Smooth muscle cell (in vitro differentiated cells): ENCODE data around the gene PCP4L1. TPM values are rescaled to one million over a fixed set of nuclear protein-coding genes. Genes with fewer than 3 reads are reported as not detected.

ENCODE experiments used
- DNase-seq: peaks from one replicate; lab custom pipeline; 2025; ENCODE audit not compliant: unreplicated experiment; lab: John Stamatoyannopoulos, UW
- H2AFZ ChIP-seq: fragments of 200-600 bp; sonication (generic); 2 replicates; pipeline ENCODE4 v1.6.0; 2016; ENCODE audit warnings: antibody characterized with exemption, low read depth, mild to moderate bottlenecking
- H3F3A ChIP-seq: fragments of 200-600 bp; sonication (generic); 2 replicates; pipeline ENCODE4 v1.6.0; 2017; ENCODE audit warnings: antibody characterized with exemption, low read depth
- H3K27ac ChIP-seq: fragments of 200-600 bp; sonication (generic); 2 replicates; pipeline ENCODE4 v1.5.1; 2016; ENCODE audit warnings: low read depth, mild to moderate bottlenecking
- H3K27me3 ChIP-seq: fragments of 200-600 bp; sonication (generic); 2 replicates; pipeline ENCODE4 v1.6.1; 2016; ENCODE audit warnings: low read depth, mild to moderate bottlenecking
- H3K36me3 ChIP-seq: fragments of 200-600 bp; sonication (generic); 2 replicates; pipeline ENCODE4 v1.5.1; 2016; ENCODE audit warnings: low read depth
- H3K4me1 ChIP-seq: fragments of 200-600 bp; sonication (generic); 2 replicates; pipeline ENCODE4 v1.5.1; 2016; ENCODE audit warnings: low read depth
- H3K4me2 ChIP-seq: fragments of 200-600 bp; sonication (generic); 2 replicates; pipeline ENCODE4 v1.6.0; 2016; ENCODE audit warnings: mild to moderate bottlenecking
- H3K4me3 ChIP-seq: fragments of 200-600 bp; sonication (generic); 2 replicates; pipeline ENCODE4 v1.5.1; 2016; ENCODE audit warnings: mild to moderate bottlenecking
- H3K79me2 ChIP-seq: fragments of 200-600 bp; sonication (generic); 2 replicates; pipeline ENCODE4 v1.6.0; 2016; ENCODE audit warnings: low read depth, mild to moderate bottlenecking
- H3K9ac ChIP-seq: fragments of 200-600 bp; sonication (generic); 2 replicates; pipeline ENCODE4 v1.6.0; 2016; ENCODE audit warnings: low read depth
- H3K9me3 ChIP-seq: fragments of 200-600 bp; sonication (generic); replicated peaks from 2 replicates; pipeline ENCODE4 v1.5.1; 2016; ENCODE audit warnings: low read depth
- H4K20me1 ChIP-seq: fragments of 200-600 bp; sonication (generic); 2 replicates; pipeline ENCODE4 v1.6.0; 2016; ENCODE audit warnings: low read depth
- WGBS: methylation state at CpG from one replicate; pipeline ENCODE4 v1.1.7; 2016; ENCODE audit warnings: low lambda C conversion rate; 5-methylcytosine and 5-hydroxymethylcytosine counted together
- polyA plus RNA-seq: library from polyadenylated mRNA; unstranded; fragments of >200 nt; fragmentation: Nextera tagmentation; extraction: Ambion mirVana; gene quantifications from 2 replicates; pipeline ENCODE4 v1.2.1, GENCODE V29; 2016
- total RNA-seq: library from RNA; depleted of rRNA; stranded (reverse); fragments of >200 nt; gene quantifications from 2 replicates; pipeline ENCODE4 v1.2.3, GENCODE V29; 2014
- TF ChIP-seq, protein P1 (sequence below): fragments of 200-600 bp; sonication (generic); IDR thresholded peaks from 2 replicates; pipeline ENCODE4 v1.5.1; 2017; ENCODE audit warnings: borderline replicate concordance, mild to moderate bottlenecking, antibody characterized with exemption; ENCODE audit not compliant: insufficient read depth, poor library complexity, severe bottlenecking

The PCP4L1 gene
- total RNA-seq (0.09 and 0.13 TPM in 2 replicates), polyA plus RNA-seq (0.28 TPM in 1 of 2 replicates, not detected in the other)

DNA sequence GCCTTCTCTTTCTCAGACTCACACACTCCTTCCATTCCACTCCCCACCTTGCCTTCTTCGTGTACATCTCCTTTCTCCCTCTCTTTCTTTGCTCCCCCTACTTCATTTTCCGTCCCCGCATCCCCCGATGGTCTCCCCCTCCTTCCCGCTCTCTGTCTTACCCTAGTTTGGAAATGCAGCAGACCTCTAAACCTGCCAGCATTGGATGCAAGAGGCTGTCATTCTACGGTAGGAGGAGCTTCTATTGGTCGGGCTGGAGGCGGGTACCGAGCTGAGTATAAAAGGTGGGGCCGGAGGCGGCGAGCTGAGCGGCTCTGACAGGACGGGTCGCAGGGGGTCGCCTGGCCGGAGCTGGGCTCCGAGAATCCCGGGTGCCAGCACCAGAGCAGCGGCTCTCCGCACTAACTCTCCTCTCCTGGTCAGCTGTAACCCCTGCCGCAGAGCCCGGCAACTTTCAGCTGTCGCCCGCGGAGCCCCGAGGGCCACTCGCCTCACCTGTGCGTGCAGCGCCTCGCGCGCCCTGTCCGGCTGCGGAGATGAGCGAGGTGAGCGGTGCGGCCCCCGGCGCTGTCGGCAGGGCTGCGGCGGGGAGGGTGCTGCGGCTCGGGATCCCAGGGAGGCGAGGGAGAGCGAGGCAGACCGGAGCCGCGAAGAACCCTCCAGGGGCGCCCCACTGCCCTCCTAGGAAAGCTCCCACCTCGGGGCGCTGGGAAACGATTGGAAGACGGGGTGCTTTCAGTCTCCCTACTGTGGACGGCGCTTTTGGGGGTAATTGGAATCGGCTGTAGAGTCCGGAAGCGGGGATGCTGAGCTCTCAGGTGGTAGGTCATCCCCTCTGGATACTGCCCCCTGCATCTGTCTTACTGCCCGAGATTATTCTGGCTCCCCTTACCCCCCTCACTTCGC, at the start of gene PCP4L1:
TSS of gene PCP4L1 (plus strand) at position 307 of the 906 bp plus-strand sequence. CDS start at position 537, 230 bp downstream.
- Histone ChIP-seq H3K27me3 (peaks cover 47% of the 10 kb centered on the region), H3K4me3 (peak within 1 kb of the TSS; percentile 50), H3K36me3 (no peaks in the 10 kb centered on the region), H3K9me3 (peaks cover 6% of the 10 kb centered on the region), H3K4me2 (peak within 1 kb of the TSS; percentile 95), H3K79me2 (no peaks in the 10 kb centered on the region), H3F3A (no peaks in the 10 kb centered on the region), H4K20me1 (no peaks in the 10 kb centered on the region), H3K9ac (no peak within 1 kb of the TSS), H2AFZ (peak within 1 kb of the TSS; percentile 72), H3K4me1 (no peaks in the 10 kb centered on the region), H3K27ac (no peak within 1 kb of the TSS)
- no peak for DNase-seq
- TF ChIP-seq, protein P1, sequence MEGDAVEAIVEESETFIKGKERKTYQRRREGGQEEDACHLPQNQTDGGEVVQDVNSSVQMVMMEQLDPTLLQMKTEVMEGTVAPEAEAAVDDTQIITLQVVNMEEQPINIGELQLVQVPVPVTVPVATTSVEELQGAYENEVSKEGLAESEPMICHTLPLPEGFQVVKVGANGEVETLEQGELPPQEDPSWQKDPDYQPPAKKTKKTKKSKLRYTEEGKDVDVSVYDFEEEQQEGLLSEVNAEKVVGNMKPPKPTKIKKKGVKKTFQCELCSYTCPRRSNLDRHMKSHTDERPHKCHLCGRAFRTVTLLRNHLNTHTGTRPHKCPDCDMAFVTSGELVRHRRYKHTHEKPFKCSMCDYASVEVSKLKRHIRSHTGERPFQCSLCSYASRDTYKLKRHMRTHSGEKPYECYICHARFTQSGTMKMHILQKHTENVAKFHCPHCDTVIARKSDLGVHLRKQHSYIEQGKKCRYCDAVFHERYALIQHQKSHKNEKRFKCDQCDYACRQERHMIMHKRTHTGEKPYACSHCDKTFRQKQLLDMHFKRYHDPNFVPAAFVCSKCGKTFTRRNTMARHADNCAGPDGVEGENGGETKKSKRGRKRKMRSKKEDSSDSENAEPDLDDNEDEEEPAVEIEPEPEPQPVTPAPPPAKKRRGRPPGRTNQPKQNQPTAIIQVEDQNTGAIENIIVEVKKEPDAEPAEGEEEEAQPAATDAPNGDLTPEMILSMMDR: no peak
- WGBS: 9% methylated on average over 56 of the region's 62 CpGs

DNA sequence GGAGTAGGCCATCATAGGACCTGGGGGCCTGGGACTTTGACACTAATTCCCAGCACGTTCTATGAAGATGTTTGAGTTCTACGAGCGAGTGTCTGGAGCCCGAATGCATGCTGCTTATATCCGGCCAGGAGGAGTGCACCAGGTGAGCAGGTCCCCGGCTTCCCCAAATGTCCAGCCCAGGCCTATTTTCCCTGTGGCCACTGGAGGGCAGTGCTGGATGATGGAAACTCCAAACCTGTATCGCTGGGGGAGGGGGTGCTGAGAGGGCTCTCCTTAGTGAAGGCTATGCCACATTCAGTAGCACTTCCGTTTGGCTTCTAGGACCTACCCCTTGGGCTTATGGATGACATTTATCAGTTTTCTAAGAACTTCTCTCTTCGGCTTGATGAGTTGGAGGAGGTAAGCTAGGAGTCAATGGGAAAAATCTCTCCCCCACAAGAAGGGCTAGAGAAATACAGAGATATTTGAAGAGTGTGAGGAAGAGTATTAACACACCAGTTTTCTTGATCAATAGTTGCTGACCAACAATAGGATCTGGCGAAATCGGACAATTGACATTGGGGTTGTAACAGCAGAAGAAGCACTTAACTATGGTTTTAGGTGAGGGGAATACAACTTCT, 48.6 kb upstream of the PCP4L1 start:
- no peak overlapping the region for H2AFZ ChIP-seq
- H3K79me2 ChIP-seq: no peaks in the 10 kb centered on the region
- TF ChIP-seq, protein P1: peak; percentile 89
- H3K4me2 ChIP-seq: no peak overlapping the region
- H3K36me3 ChIP-seq: peaks cover 31% of the 10 kb centered on the region
- H3F3A ChIP-seq: peaks cover 4% of the 10 kb centered on the region
- no peaks in the 10 kb centered on the region for H3K27me3 ChIP-seq
- no peaks in the 10 kb centered on the region for H3K4me1 ChIP-seq
- H4K20me1 ChIP-seq: peaks cover 4% of the 10 kb centered on the region
- no peak overlapping the region for H3K27ac ChIP-seq
- H3K4me3 ChIP-seq: no peak overlapping the region
- no peak overlapping the region for H3K9ac ChIP-seq
- no peaks in the 10 kb centered on the region for H3K9me3 ChIP-seq
- WGBS: 53% methylated on average over 11 of the region's 11 CpGs
- no peak for DNase-seq

- no peak overlapping the region for H3K27ac ChIP-seq
- TF ChIP-seq, protein P1: no peak
- no peak overlapping the region for H3K4me3 ChIP-seq
- no peak overlapping the region for H2AFZ ChIP-seq
- H3K79me2 ChIP-seq: no peaks in the 10 kb centered on the region
- peaks cover 13% of the 10 kb centered on the region for H3K4me1 ChIP-seq
- no peaks in the 10 kb centered on the region for H3K27me3 ChIP-seq
- DNase-seq: no peak
- no peak overlapping the region for H3K9ac ChIP-seq
- H4K20me1 ChIP-seq: peaks cover 3% of the 10 kb centered on the region
- WGBS: 95% methylated on average over 9 of the region's 9 CpGs
- H3K9me3 ChIP-seq: no peaks in the 10 kb centered on the region
- no peak overlapping the region for H3K4me2 ChIP-seq
- peaks cover 29% of the 10 kb centered on the region for H3K36me3 ChIP-seq
- H3F3A ChIP-seq: peaks cover 15% of the 10 kb centered on the region
Measured at GRCh38 chr1:161214369-161214768, 44.2 kb upstream of the PCP4L1 start.
